Measurements from ENCODE around the gene CPSF3.

DNA sequence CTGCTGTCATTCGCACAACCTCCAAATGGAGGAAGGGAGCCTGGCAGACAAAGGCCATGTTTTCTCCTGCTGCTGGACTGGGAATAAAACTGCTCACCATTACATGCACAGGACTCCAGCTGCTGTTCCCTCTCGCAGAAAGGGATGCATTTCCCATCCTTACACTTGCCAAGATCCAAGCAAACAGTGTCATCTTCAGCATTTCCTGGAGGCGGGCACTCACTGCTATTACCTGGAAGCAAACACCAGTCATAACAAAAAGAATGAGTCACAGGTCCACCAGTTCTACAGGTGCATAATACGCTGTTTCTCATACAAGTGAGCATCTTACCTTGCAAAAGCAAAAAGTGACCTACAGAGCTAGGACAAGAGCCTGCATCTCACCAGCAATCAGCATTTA lies 73.6 kb downstream of the CPSF3 start:
- TF ChIP-seq CTCF (IDR thresholded peaks at IDR 0.05) (no peak), POLR2A (IDR thresholded peaks at IDR 0.05) (no peak), EP300 (IDR thresholded peaks at IDR 0.05) (no peak)

Data from suprapubic skin (tissue), 3 donors.